HepG2 (cell line): ENCODE measurements around the gene EIF4G1. TPM values are rescaled to one million over a fixed set of nuclear protein-coding genes. Genes with fewer than 3 reads are reported as not detected.

Experiments
- ATAC-seq: fragments of 200-7000 bp; cut with Tn5 transposase; 3 replicates; pipeline ENCODE4 v1.9.1; 2020; ENCODE audit warnings: mild to moderate bottlenecking, moderate library complexity
- BruUV-seq: library from RNA; stranded (reverse); fragments of 400-500 nt; replicated peaks from 2 replicates; lab custom pipeline; 2021; lab: Mats Ljungman, UMichigan
- CTCF ChIA-PET: fragments of 300-600 bp; formaldehyde crosslinking; extraction: SDS; loops from one replicate; lab custom pipeline; 2021; ENCODE audit warnings: low total read pairs, inconsistent platforms, low intra/inter-chr PET ratio; lab: Yijun Ruan, JAX
- POLR2A ChIA-PET: fragments of 350-600 bp; sonication (Branson Sonifier 250); formaldehyde crosslinking; loops from one replicate; lab custom pipeline; 2020; ENCODE audit warnings: antibody characterized with exemption, inconsistent platforms; lab: Yijun Ruan, JAX
- DNase-seq: peaks from one replicate; pipeline ENCODE4 v3.0.0-alpha.2; 2015; ENCODE audit warnings: low spot score
- FAIRE-seq: peaks from 3 replicates; lab custom pipeline; 2011; peaks lifted over from hg19 to GRCh38; lab: Jason Lieb, UNC
- H2AFZ ChIP-seq: one replicate; pipeline ENCODE4 v1.6.1; 2011; ENCODE audit warnings: low read length, inconsistent platforms
- H3K27ac ChIP-seq: fragments of 300-600 bp; 3 replicates; pipeline ENCODE4 v1.8.0; 2011; ENCODE audit warnings: mixed run types, mild to moderate bottlenecking, mixed read lengths, low read length, inconsistent platforms; ENCODE audit not compliant: insufficient read depth; ENCODE audit errors: extremely low read length
- H3K27me3 ChIP-seq, 2 experiments: fragments of 200-600 bp in 1 of 2; 2 replicates in 1 of 2; 3 replicates in 1 of 2; pipeline versions ENCODE4 v1.6.0 to v1.8.0; 2011; ENCODE audit warnings: low read length in 2 of 2, mild to moderate bottlenecking in 2 of 2, moderate library complexity in 2 of 2, inconsistent platforms in 1 of 2; ENCODE audit not compliant: insufficient read depth in 2 of 2, control insufficient read depth in 1 of 2
- H3K36me3 ChIP-seq, 2 experiments: fragments of 200-600 bp in 1 of 2; replicated peaks in 1 of 2; 2 replicates in 1 of 2; 3 replicates in 1 of 2; pipeline versions ENCODE4 v1.5.1 to v1.8.0; 2011; ENCODE audit warnings: low read length in 2 of 2, inconsistent platforms in 1 of 2; ENCODE audit not compliant: insufficient read depth in 2 of 2, control insufficient read depth in 1 of 2
- H3K4me1 ChIP-seq: 2 replicates; pipeline ENCODE4 v1.5.1; 2012; ENCODE audit warnings: low read length, inconsistent platforms; ENCODE audit not compliant: insufficient read depth
- H3K4me2 ChIP-seq: 2 replicates; pipeline ENCODE4 v1.6.0; 2011; ENCODE audit warnings: low read depth, low read length, inconsistent platforms
- H3K4me3 ChIP-seq, 3 experiments: fragments of 200-600 bp in 1 of 3; sonication (generic), shearing (Covaris generic) in 1 of 3; replicated peaks in 1 of 3; 2 replicates each; pipeline ENCODE4 v1.5.1; 2011 to 2016; ENCODE audit warnings: low read length in 3 of 3, inconsistent platforms in 2 of 3, low read depth in 2 of 3, mild to moderate bottlenecking in 2 of 3, control low read depth in 1 of 3, mixed read lengths in 1 of 3; ENCODE audit not compliant: insufficient read depth in 1 of 3
- H3K79me2 ChIP-seq: one replicate; pipeline ENCODE4 v1.6.1; 2011; ENCODE audit warnings: low read length, inconsistent platforms; ENCODE audit not compliant: insufficient read depth
- H3K9ac ChIP-seq: 2 replicates; pipeline ENCODE4 v1.6.0; 2011; ENCODE audit warnings: mild to moderate bottlenecking, low read depth, low read length, inconsistent platforms; ENCODE audit not compliant: insufficient read depth
- H3K9me3 ChIP-seq: 2 replicates; pipeline ENCODE4 v1.5.1; 2012; ENCODE audit warnings: mild to moderate bottlenecking, low read length
- H4K20me1 ChIP-seq: 2 replicates; pipeline ENCODE4 v1.6.0; 2011; ENCODE audit warnings: inconsistent platforms, mild to moderate bottlenecking, low read length, moderate library complexity; ENCODE audit not compliant: insufficient read depth
- HNRNPLL ChIP-seq: fragments of 200-400 bp; formaldehyde crosslinking; IDR thresholded peaks from 2 replicates; pipeline ENCODE4 v1.6.1; 2017; ENCODE audit warnings: mild to moderate bottlenecking, low read depth, low read length; ENCODE audit not compliant: poor library complexity, severe bottlenecking
- NFKB2 ChIP-seq: sonication (generic); formaldehyde crosslinking; IDR thresholded peaks from 2 replicates; pipeline ENCODE4 v1.4.0; 2020; ENCODE audit warnings: missing genetic modification reagents, borderline replicate concordance
- SMARCC2 ChIP-seq: fragments of 450-650 bp; IDR thresholded peaks from 2 replicates; pipeline ENCODE4 v1.6.1; 2017; ENCODE audit warnings: antibody characterized with exemption, mild to moderate bottlenecking
- SP1 ChIP-seq, 2 experiments: fragments of 450-650 bp in 1 of 2; sonication (generic) in 1 of 2; formaldehyde crosslinking in 1 of 2; IDR thresholded peaks; 2 replicates each; pipeline versions ENCODE4 v1.4.0 to v1.6.1; 2016 to 2020; ENCODE audit warnings: missing genetic modification reagents in 1 of 2
- ZBTB1 ChIP-seq: sonication (generic); formaldehyde crosslinking; IDR thresholded peaks from 2 replicates; pipeline ENCODE4 v1.4.0; 2020; ENCODE audit warnings: missing genetic modification reagents, borderline replicate concordance
- ZNF24 ChIP-seq: fragments of 450-650 bp; IDR thresholded peaks from 2 replicates; pipeline ENCODE4 v1.6.1; 2017; ENCODE audit warnings: antibody characterized with exemption, mild to moderate bottlenecking
- ZNF333 ChIP-seq: sonication (generic); formaldehyde crosslinking; IDR thresholded peaks from 2 replicates; pipeline ENCODE4 v1.4.0; 2020; ENCODE audit warnings: mild to moderate bottlenecking, missing genetic modification reagents, borderline replicate concordance
- WGBS: methylation state at CpG from one replicate; pipeline ENCODE4 v1.1.6; 2017; ENCODE audit warnings: low lambda C conversion rate; 5-methylcytosine and 5-hydroxymethylcytosine counted together
- in situ Hi-C: cut with HindIII; loops from 2 replicates; pipeline ENCODE4 v1.10.0; 2017; ENCODE audit warnings: low pct_unique_long_range_greater_than_20kb; ENCODE audit not compliant: extremely low pct_ligation_motif_present
- intact Hi-C: fragments of 100-400 bp; cut with micrococcal nuclease; formaldehyde crosslinking; loops from one replicate; pipeline ENCODE4 v1.10.0; 2022; ENCODE audit not compliant: unreplicated experiment
- polyA plus RNA-seq, 8 experiments: library from polyadenylated mRNA; depleted of rRNA in 3 of 8; stranded (reverse) in 7 of 8; unstranded in 1 of 8; fragments of >200 nt; fragmentation: Illumina TruSeq in 4 of 8; extraction: Trizol in 4 of 8; gene quantifications; 2 replicates each; pipeline versions ENCODE4 v1.2.1 to v1.2.3, GENCODE V29; 2011 to 2016; ENCODE audit warnings: low read depth in 4 of 8, missing spikeins in 1 of 8, mixed read lengths in 1 of 8; ENCODE audit not compliant: insufficient read depth in 1 of 8
- total RNA-seq, 5 experiments: library from RNA; depleted of rRNA; stranded (reverse); fragments of >200 nt; fragmentation: Illumina TruSeq; extraction: Trizol; gene quantifications; 2 replicates each; pipeline ENCODE4 v1.2.3, GENCODE V29; 2016; ENCODE audit warnings: low read depth in 1 of 5
- TF ChIP-seq, protein P1 (sequence below): sonication (generic); formaldehyde crosslinking; IDR thresholded peaks from 2 replicates; pipeline ENCODE4 v1.4.0; 2020; ENCODE audit warnings: missing genetic modification reagents

EIF4G1 gene
- total and polyA plus RNA-seq, 2 of the 13 experiments (the other 11 are each of a cell fraction or from before 2014, with no cell fraction given), result 208 to 213 TPM

DNA sequence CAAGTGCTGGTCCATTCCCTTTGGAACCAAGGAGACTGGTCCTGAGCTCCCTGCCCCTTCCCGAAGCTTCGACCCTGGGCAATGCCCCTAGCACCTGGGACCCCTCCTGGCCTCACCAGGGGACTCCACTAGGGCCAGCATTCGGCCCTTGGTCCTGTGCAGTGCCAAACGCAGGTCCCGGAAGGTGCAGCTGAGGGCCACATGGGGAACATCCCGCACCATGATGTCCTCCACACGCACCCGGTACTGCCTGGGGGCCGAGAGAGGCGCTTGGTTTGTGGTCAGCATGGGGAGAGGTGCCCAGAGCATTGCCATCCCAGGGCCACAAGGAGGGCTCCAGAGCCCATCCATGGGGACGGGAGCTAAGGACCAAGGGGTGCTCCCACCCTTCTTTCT lies 39.1 kb downstream of the EIF4G1 start:
- H3K9ac ChIP-seq, result no peak overlapping the region
- H3K4me2 ChIP-seq, result no peak overlapping the region
- ChIA-PET POLR2A (interaction anchor here (1.3 kb wide), 1 partner anchor 9 kb away, joined by 5 read pairs; no protein-coding TSS in a partner anchor), CTCF (interaction anchor here (1.6 to 2.1 kb wide), 2 partner anchors 18 to 190 kb away, joined by 5 to 7 read pairs; no protein-coding TSS in a partner anchor)
- ATAC-seq (no peak), DNase-seq (no peak), FAIRE-seq (no peak)
- H3K27ac ChIP-seq, result no peak overlapping the region
- H2AFZ ChIP-seq, result no peak overlapping the region
- no CpG with 5 or more reads among the region's 11 CpGs for WGBS
- no peaks in the 10 kb centered on the region for H3K79me2 ChIP-seq
- H3K9me3 ChIP-seq, result no peaks in the 10 kb centered on the region
- intact Hi-C loops, result no loop called here
- H3K4me3 ChIP-seq, result no peak overlapping the region
- no peaks in the 10 kb centered on the region for H3K27me3 ChIP-seq
- BruUV-seq, result no TSS peak
- in situ Hi-C loops, result loop anchor here (5.0 kb wide), 1 partner anchor 189 kb away; no protein-coding TSS in a partner anchor
- peaks cover 23% of the 10 kb centered on the region for H3K4me1 ChIP-seq
- H3K36me3 ChIP-seq, result peaks cover 15 to 58% of the 10 kb centered on the region in 2 experiments; a peak in 4 of 5 replicates
- TF ChIP-seq NFKB2 (CRISPR knock-in tag) (no peak), SP1 (IDR thresholded peaks at IDR 0.05) (no peak), SP1 (CRISPR knock-in tag; IDR thresholded peaks at IDR 0.05) (no peak), ZNF24 (no peak), HNRNPLL (no peak), ZBTB1 (CRISPR knock-in tag) (no peak), SMARCC2 (no peak), ZNF333 (CRISPR knock-in tag) (no peak)
- TF ChIP-seq, protein P1, sequence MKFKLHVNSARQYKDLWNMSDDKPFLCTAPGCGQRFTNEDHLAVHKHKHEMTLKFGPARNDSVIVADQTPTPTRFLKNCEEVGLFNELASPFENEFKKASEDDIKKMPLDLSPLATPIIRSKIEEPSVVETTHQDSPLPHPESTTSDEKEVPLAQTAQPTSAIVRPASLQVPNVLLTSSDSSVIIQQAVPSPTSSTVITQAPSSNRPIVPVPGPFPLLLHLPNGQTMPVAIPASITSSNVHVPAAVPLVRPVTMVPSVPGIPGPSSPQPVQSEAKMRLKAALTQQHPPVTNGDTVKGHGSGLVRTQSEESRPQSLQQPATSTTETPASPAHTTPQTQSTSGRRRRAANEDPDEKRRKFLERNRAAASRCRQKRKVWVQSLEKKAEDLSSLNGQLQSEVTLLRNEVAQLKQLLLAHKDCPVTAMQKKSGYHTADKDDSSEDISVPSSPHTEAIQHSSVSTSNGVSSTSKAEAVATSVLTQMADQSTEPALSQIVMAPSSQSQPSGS (CRISPR knock-in tag), result no peak
- no peaks in the 10 kb centered on the region for H4K20me1 ChIP-seq
